H9 (cell line): ENCODE data around the gene TNFRSF21. TPM values are rescaled to one million over a fixed set of nuclear protein-coding genes. Genes with fewer than 3 reads are reported as not detected.

Experiments
- DNase-seq: peaks from one replicate; pipeline ENCODE4 v3.0.0-alpha.2; 2017
- H2AFZ ChIP-seq: one replicate; pipeline ENCODE4 v1.6.1; 2013; ENCODE audit warnings: mild to moderate bottlenecking, low read length, control low read depth, moderate library complexity
- H2AK5ac ChIP-seq: 2 replicates; pipeline ENCODE4 v1.6.1; 2013; ENCODE audit warnings: low read length, control low read depth, mixed read lengths; ENCODE audit not compliant: insufficient read length
- H2BK120ac ChIP-seq: one replicate; pipeline ENCODE4 v1.6.1; 2013; ENCODE audit warnings: low read depth, mild to moderate bottlenecking, low read length, control low read depth, inconsistent platforms; ENCODE audit not compliant: poor library complexity, severe bottlenecking
- H2BK12ac ChIP-seq: 2 replicates; pipeline ENCODE4 v1.6.1; 2013; ENCODE audit warnings: low read length, control low read depth, mixed read lengths, low read depth; ENCODE audit not compliant: insufficient read length
- H2BK15ac ChIP-seq: 2 replicates; pipeline ENCODE4 v1.6.1; 2013; ENCODE audit warnings: low read depth, low read length, control low read depth
- H2BK20ac ChIP-seq: one replicate; pipeline ENCODE4 v1.6.1; 2013; ENCODE audit warnings: low read depth, mild to moderate bottlenecking, low read length, control low read depth, inconsistent platforms; ENCODE audit not compliant: poor library complexity, severe bottlenecking
- H2BK5ac ChIP-seq: 2 replicates; pipeline ENCODE4 v1.6.1; 2013; ENCODE audit warnings: low read length, control low read depth, mixed read lengths; ENCODE audit not compliant: insufficient read length
- H3K14ac ChIP-seq: 2 replicates; pipeline ENCODE4 v1.6.1; 2013; ENCODE audit warnings: low read length, control low read depth; ENCODE audit not compliant: insufficient read depth
- H3K18ac ChIP-seq: 2 replicates; pipeline ENCODE4 v1.6.1; 2013; ENCODE audit warnings: low read depth, mild to moderate bottlenecking, mixed read lengths, low read length, control low read depth; ENCODE audit not compliant: insufficient read length
- H3K23ac ChIP-seq: 2 replicates; pipeline ENCODE4 v1.6.1; 2013; ENCODE audit warnings: low read length, control low read depth, mixed read lengths, low read depth; ENCODE audit not compliant: insufficient read length
- H3K23me2 ChIP-seq: 2 replicates; pipeline ENCODE4 v1.6.1; 2013; ENCODE audit warnings: low read depth, mild to moderate bottlenecking, mixed read lengths, low read length, control low read depth; ENCODE audit not compliant: insufficient read length, poor library complexity, severe bottlenecking
- H3K27ac ChIP-seq: 2 replicates; pipeline ENCODE4 v1.5.1; 2013; ENCODE audit warnings: low read length, control low read depth, mixed read lengths, low read depth; ENCODE audit not compliant: insufficient read length
- H3K27me3 ChIP-seq: 2 replicates; pipeline ENCODE4 v1.6.1; 2013; ENCODE audit warnings: low read length, control low read depth, inconsistent platforms; ENCODE audit not compliant: insufficient read depth
- H3K4ac ChIP-seq: 2 replicates; pipeline ENCODE4 v1.6.1; 2013; ENCODE audit warnings: low read depth, mild to moderate bottlenecking, control low read depth, inconsistent platforms, low read length, moderate library complexity
- H3K4me1 ChIP-seq: 2 replicates; pipeline ENCODE4 v1.6.1; 2013; ENCODE audit warnings: low read length, control low read depth, inconsistent platforms; ENCODE audit not compliant: insufficient read depth
- H3K4me2 ChIP-seq: 2 replicates; pipeline ENCODE4 v1.6.1; 2013; ENCODE audit warnings: low read length, control low read depth, mixed read lengths; ENCODE audit not compliant: insufficient read length, insufficient read depth
- H3K56ac ChIP-seq: 2 replicates; pipeline ENCODE4 v1.6.1; 2013; ENCODE audit warnings: low read depth, mild to moderate bottlenecking, mixed read lengths, low read length, control low read depth; ENCODE audit not compliant: insufficient read length
- H3K79me1 ChIP-seq: 2 replicates; pipeline ENCODE4 v1.6.1; 2013; ENCODE audit warnings: low read depth, mild to moderate bottlenecking, moderate library complexity, low read length, control low read depth, inconsistent platforms; ENCODE audit not compliant: insufficient read depth, poor library complexity, severe bottlenecking
- H3K79me2 ChIP-seq: 2 replicates; pipeline ENCODE4 v1.6.1; 2013; ENCODE audit warnings: low read length, control low read depth, inconsistent platforms; ENCODE audit not compliant: insufficient read depth
- H3K9ac ChIP-seq: 2 replicates; pipeline ENCODE4 v1.6.1; 2013; ENCODE audit warnings: low read length, control low read depth, mixed read lengths; ENCODE audit not compliant: insufficient read length; ENCODE audit errors: extremely low read depth
- H3K9me3 ChIP-seq: one replicate; pipeline ENCODE4 v1.6.1; 2013; ENCODE audit warnings: low read depth, low read length, inconsistent platforms; ENCODE audit not compliant: control insufficient read depth
- H3T11ph ChIP-seq: one replicate; pipeline ENCODE4 v1.6.1; 2013; ENCODE audit warnings: mild to moderate bottlenecking, low read length, control low read depth, inconsistent platforms
- H4K20me1 ChIP-seq: one replicate; pipeline ENCODE4 v1.6.1; 2013; ENCODE audit not compliant: control insufficient read depth, insufficient read length, insufficient read depth
- H4K5ac ChIP-seq: 2 replicates; pipeline ENCODE4 v1.6.1; 2013; ENCODE audit warnings: low read depth, mild to moderate bottlenecking, mixed read lengths, low read length, control low read depth; ENCODE audit not compliant: insufficient read length
- H4K8ac ChIP-seq: replicated peaks from 2 replicates; pipeline ENCODE4 v1.6.1; 2013; ENCODE audit warnings: low read length, control low read depth, mixed read lengths, low read depth; ENCODE audit not compliant: insufficient read length
- H4K91ac ChIP-seq: 2 replicates; pipeline ENCODE4 v1.6.1; 2013; ENCODE audit warnings: low read depth, mild to moderate bottlenecking, moderate library complexity, mixed read lengths, low read length, control low read depth; ENCODE audit not compliant: insufficient read length
- H3K27ac Mint-ChIP-seq, 3 experiments: 2 replicates in 2 of 3; 3 replicates in 1 of 3; pipeline ENCODE4 v1.8.0; 2020 to 2021; ENCODE audit warnings: mixed read lengths in 3 of 3, mild to moderate bottlenecking in 1 of 3, moderate library complexity in 1 of 3
- H3K27me3 Mint-ChIP-seq: 2 replicates; pipeline ENCODE4 v1.8.0; 2021; ENCODE audit warnings: low read depth, mild to moderate bottlenecking, moderate library complexity, mixed read lengths
- H3K36me3 Mint-ChIP-seq, 3 experiments: 2 replicates in 2 of 3; 3 replicates in 1 of 3; pipeline ENCODE4 v1.8.0; 2020 to 2021; ENCODE audit warnings: low read depth in 3 of 3, mixed read lengths in 3 of 3; ENCODE audit not compliant: insufficient read depth in 1 of 3
- H3K4me1 Mint-ChIP-seq, 2 experiments: 2 replicates each; pipeline ENCODE4 v1.8.0; 2020; ENCODE audit warnings: mixed read lengths in 2 of 2
- H3K4me3 Mint-ChIP-seq, 2 experiments: 2 replicates in 1 of 2; 3 replicates in 1 of 2; pipeline ENCODE4 v1.8.0; 2020 to 2021; ENCODE audit warnings: mild to moderate bottlenecking in 2 of 2, mixed read lengths in 2 of 2, moderate library complexity in 1 of 2
- H3K9me3 Mint-ChIP-seq, 2 experiments: 2 replicates in 1 of 2; 3 replicates in 1 of 2; pipeline ENCODE4 v1.8.0; 2020; ENCODE audit warnings: mild to moderate bottlenecking in 2 of 2, mixed read lengths in 2 of 2, moderate library complexity in 1 of 2
- total RNA-seq: library from RNA; stranded (reverse); gene quantifications from 2 replicates; pipeline ENCODE4 v1.2.1, GENCODE V29; 2021
- TF ChIP-seq, protein P1 (sequence below): fragments of 200-600 bp; sonication (generic); conservative IDR thresholded peaks from 3 replicates; pipeline ENCODE4 v1.8.0; 2021; ENCODE audit warnings: antibody characterized with exemption, mild to moderate bottlenecking

Gene TNFRSF21
- total RNA-seq, 1 experiment from 2014 or later = 39.1 TPM

DNA sequence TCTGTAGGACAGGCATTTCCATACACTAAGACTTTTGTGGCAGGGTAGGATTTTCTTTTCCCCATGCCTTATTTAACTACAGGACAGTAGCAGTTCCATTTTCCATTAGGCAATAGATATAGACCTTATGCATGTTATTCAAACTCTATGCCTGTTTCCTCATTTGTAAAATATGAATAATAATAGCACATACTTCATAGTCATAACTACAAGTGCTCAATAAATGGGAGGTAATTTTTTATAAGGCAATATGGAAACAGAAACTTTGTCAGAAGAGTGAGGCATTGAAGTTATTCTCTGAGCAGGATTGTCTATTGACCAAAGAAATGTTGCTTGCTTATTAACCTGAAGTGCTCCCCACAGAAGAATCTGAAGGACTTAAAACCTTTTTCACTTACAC, 41.9 kb upstream of the TNFRSF21 start:
- Histone ChIP-seq H2BK5ac (no peak overlapping the region), H2BK120ac (no peak overlapping the region), H3K4me1 (no peaks in the 10 kb centered on the region), H2AK5ac (no peak overlapping the region), H4K20me1 (no peaks in the 10 kb centered on the region), H3K56ac (no peak overlapping the region), H2AFZ (no peak overlapping the region), H3K27ac (no peak overlapping the region), H3K79me2 (no peaks in the 10 kb centered on the region), H4K91ac (no peak overlapping the region), H2BK12ac (no peak overlapping the region), H3K14ac (no peak overlapping the region), H3K9ac (no peak overlapping the region), H2BK20ac (no peak overlapping the region), H3K23me2 (no peaks in the 10 kb centered on the region), H3K79me1 (no peaks in the 10 kb centered on the region), H3K9me3 (no peaks in the 10 kb centered on the region), H4K5ac (no peak overlapping the region), H3T11ph (no peak overlapping the region), H3K4ac (no peak overlapping the region), H4K8ac (no peak overlapping the region), H2BK15ac (no peak overlapping the region), H3K18ac (no peak overlapping the region), H3K27me3 (no peaks in the 10 kb centered on the region; the same call in 1 of the 2 replicates), H3K23ac (no peak overlapping the region), H3K4me2 (no peak overlapping the region)
- Mint-ChIP-seq H3K27ac (no peak overlapping the region), H3K36me3 (0 out of 7 replicates have a peak, but pooled peaks cover 0 to 3% (median 0%) of the 10 kb centered on the region in 3 experiments), H3K9me3 (no peaks in the 10 kb centered on the region; a peak in 1 of 5 replicates), H3K27me3 (no peaks in the 10 kb centered on the region), H3K4me3 (no peak overlapping the region), H3K4me1 (peaks cover 10 to 12% of the 10 kb centered on the region in 2 experiments; a peak in 3 of 4 replicates)
- TF ChIP-seq, protein P1, sequence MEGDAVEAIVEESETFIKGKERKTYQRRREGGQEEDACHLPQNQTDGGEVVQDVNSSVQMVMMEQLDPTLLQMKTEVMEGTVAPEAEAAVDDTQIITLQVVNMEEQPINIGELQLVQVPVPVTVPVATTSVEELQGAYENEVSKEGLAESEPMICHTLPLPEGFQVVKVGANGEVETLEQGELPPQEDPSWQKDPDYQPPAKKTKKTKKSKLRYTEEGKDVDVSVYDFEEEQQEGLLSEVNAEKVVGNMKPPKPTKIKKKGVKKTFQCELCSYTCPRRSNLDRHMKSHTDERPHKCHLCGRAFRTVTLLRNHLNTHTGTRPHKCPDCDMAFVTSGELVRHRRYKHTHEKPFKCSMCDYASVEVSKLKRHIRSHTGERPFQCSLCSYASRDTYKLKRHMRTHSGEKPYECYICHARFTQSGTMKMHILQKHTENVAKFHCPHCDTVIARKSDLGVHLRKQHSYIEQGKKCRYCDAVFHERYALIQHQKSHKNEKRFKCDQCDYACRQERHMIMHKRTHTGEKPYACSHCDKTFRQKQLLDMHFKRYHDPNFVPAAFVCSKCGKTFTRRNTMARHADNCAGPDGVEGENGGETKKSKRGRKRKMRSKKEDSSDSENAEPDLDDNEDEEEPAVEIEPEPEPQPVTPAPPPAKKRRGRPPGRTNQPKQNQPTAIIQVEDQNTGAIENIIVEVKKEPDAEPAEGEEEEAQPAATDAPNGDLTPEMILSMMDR = no peak
- no peak for DNase-seq
